Ishikawa (cell line): ENCODE data around the gene KMT2E.

Experiments
- CEBPB ChIP-seq: IDR thresholded peaks from 2 replicates; pipeline ENCODE4 v1.6.1; 2012
- CREB1 ChIP-seq: IDR thresholded peaks from 2 replicates; pipeline ENCODE4 v1.6.1; 2012; ENCODE audit warnings: low read depth
- EGR1 ChIP-seq: IDR thresholded peaks from 2 replicates; pipeline ENCODE4 v1.6.1; 2012
- EP300 ChIP-seq: IDR thresholded peaks from 2 replicates; pipeline ENCODE4 v1.6.1; 2012; ENCODE audit warnings: borderline replicate concordance
- FOXM1 ChIP-seq: IDR thresholded peaks from 2 replicates; pipeline ENCODE4 v1.6.1; 2012; ENCODE audit warnings: low read depth, borderline replicate concordance
- RAD21 ChIP-seq: IDR thresholded peaks from 2 replicates; pipeline ENCODE4 v1.6.1; 2012; ENCODE audit warnings: low read depth
- TAF1 ChIP-seq: IDR thresholded peaks from 2 replicates; pipeline ENCODE4 v1.6.1; 2012; ENCODE audit warnings: low read depth, mild to moderate bottlenecking
- TCF12 ChIP-seq: IDR thresholded peaks from 2 replicates; pipeline ENCODE4 v1.6.1; 2012; ENCODE audit warnings: low read depth
- YY1 ChIP-seq: IDR thresholded peaks from 2 replicates; pipeline ENCODE4 v1.6.1; 2012; ENCODE audit warnings: low read depth
- TF ChIP-seq, protein P1 (sequence below): IDR thresholded peaks from 2 replicates; pipeline ENCODE4 v1.6.1; 2012
- TF ChIP-seq, protein P2 (sequence below): IDR thresholded peaks from 2 replicates; pipeline ENCODE4 v1.6.1; 2012; ENCODE audit warnings: low read depth, mild to moderate bottlenecking

DNA sequence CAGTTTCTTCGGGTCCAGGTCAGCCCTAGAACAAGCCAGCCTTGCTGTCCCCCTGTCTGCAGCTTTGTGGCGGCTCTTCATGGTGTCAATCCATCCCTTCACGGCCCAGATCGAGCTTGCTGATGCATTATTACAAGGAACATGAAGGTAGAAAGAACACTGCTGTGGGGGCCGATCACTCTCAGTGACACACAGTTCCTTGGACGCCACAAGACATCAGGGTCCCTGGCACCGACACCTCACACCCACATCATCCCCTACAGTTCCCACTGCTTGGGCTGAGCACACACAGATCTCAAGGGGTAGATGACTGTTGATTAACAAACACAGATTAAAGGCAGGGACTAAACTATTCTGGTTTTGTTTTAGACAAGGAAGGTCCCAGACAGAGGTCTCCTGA is 119.4 kb downstream of the KMT2E start:
- TF ChIP-seq, protein P1, sequence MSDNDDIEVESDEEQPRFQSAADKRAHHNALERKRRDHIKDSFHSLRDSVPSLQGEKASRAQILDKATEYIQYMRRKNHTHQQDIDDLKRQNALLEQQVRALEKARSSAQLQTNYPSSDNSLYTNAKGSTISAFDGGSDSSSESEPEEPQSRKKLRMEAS = no peak
- no peak for TF ChIP-seq FOXM1
- TF ChIP-seq YY1 = no peak
- TF ChIP-seq CREB1 = no peak
- TF ChIP-seq, protein P2, sequence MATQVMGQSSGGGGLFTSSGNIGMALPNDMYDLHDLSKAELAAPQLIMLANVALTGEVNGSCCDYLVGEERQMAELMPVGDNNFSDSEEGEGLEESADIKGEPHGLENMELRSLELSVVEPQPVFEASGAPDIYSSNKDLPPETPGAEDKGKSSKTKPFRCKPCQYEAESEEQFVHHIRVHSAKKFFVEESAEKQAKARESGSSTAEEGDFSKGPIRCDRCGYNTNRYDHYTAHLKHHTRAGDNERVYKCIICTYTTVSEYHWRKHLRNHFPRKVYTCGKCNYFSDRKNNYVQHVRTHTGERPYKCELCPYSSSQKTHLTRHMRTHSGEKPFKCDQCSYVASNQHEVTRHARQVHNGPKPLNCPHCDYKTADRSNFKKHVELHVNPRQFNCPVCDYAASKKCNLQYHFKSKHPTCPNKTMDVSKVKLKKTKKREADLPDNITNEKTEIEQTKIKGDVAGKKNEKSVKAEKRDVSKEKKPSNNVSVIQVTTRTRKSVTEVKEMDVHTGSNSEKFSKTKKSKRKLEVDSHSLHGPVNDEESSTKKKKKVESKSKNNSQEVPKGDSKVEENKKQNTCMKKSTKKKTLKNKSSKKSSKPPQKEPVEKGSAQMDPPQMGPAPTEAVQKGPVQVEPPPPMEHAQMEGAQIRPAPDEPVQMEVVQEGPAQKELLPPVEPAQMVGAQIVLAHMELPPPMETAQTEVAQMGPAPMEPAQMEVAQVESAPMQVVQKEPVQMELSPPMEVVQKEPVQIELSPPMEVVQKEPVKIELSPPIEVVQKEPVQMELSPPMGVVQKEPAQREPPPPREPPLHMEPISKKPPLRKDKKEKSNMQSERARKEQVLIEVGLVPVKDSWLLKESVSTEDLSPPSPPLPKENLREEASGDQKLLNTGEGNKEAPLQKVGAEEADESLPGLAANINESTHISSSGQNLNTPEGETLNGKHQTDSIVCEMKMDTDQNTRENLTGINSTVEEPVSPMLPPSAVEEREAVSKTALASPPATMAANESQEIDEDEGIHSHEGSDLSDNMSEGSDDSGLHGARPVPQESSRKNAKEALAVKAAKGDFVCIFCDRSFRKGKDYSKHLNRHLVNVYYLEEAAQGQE = no peak
- TF ChIP-seq RAD21 = no peak
- no peak for TF ChIP-seq EP300
- TF ChIP-seq EGR1 = no peak
- no peak for TF ChIP-seq TAF1
- TF ChIP-seq TCF12 = no peak
- TF ChIP-seq CEBPB = no peak
